ENCODE results near the gene TUNAR.

Gene TUNAR

DNA sequence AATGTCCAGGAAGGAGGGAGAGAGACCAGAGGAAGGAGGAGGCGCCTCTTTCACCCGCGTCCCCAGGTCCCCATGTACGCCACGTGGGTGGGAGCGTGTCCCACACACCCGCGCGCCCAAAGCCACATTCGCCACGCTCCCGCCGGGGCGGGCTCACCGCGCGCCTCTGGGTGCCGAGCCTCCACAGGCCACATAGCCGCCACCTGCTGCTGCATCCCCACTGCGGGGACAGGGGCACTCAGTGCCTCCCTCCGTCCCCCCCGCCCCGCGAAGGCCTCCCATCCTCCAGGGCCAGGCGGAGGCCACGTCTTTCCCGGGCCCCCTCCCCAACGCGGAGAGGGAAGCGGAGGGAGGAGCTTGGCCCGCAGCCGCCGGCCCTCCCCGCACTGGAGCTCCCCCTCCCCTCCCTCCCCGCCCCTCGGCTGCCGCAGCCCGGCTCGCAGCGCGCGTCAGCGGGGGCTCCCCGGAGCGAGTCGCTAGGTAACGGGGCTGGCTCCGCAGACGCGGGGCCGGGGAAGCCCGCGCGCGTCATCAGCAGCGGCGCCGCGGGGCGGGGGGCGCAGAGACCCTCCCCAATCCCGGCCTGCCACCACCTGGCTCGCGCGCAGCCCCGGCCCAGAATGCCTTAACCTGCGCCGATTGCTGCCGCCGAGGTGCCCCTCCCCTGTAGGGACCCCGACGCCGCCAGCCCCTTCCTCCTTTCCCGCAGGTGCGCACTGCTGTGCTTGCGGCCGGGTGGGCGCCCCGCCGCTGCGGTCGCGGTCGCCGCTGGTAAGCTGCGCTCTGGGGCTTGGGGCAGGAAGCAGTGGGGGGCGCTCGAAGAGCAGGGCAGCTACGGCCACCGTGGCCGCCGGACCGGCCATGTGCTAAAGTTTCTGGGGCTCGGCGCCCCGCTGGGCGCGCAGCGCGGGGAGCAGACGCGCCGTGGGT lies 536 bp upstream of the TUNAR start:
- Histone ChIP-seq H3K9me3 (no peaks in the 10 kb centered on the region), H3K36me3 (no peaks in the 10 kb centered on the region), H3K4me3 (ENCODE audit: low read depth, low read length) (no peak overlapping the region), H3K4me1 (no peaks in the 10 kb centered on the region), H3K27me3 (peaks cover 65% of the 10 kb centered on the region)
- DNase-seq = no peak
- TF ChIP-seq, protein P1, sequence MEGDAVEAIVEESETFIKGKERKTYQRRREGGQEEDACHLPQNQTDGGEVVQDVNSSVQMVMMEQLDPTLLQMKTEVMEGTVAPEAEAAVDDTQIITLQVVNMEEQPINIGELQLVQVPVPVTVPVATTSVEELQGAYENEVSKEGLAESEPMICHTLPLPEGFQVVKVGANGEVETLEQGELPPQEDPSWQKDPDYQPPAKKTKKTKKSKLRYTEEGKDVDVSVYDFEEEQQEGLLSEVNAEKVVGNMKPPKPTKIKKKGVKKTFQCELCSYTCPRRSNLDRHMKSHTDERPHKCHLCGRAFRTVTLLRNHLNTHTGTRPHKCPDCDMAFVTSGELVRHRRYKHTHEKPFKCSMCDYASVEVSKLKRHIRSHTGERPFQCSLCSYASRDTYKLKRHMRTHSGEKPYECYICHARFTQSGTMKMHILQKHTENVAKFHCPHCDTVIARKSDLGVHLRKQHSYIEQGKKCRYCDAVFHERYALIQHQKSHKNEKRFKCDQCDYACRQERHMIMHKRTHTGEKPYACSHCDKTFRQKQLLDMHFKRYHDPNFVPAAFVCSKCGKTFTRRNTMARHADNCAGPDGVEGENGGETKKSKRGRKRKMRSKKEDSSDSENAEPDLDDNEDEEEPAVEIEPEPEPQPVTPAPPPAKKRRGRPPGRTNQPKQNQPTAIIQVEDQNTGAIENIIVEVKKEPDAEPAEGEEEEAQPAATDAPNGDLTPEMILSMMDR (IDR thresholded peaks at IDR 0.05; ENCODE audit: low read depth, low read length) = no peak

DNA sequence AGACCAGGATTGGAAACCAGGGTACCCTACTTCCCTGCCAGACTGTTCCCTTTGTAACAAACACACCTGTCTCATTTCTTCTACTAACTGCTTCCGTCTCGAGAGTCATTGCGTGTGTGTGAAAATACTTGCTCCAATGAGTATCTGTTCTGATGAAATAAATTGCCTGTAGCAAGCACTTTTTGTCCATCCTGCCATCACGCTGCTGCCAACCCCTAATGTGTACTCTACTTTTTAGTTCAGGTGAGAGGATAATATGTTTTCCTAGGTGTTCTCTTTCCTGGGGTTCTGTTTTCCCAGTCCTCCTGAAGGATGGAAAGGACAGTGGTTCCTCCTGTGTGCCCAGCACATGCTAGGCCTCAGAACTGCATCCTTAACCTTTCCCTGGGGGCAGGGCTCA lies 1.0 kb downstream of the TUNAR start:
- H3K9me3 ChIP-seq = no peaks in the 10 kb centered on the region
- no peak overlapping the region for H3K4me3 ChIP-seq (ENCODE audit: low read depth, low read length)
- TF ChIP-seq, protein P1 (IDR thresholded peaks at IDR 0.05; ENCODE audit: low read depth, low read length) = no peak
- H3K27me3 ChIP-seq = peaks cover 72% of the 10 kb centered on the region
- H3K4me1 ChIP-seq = no peaks in the 10 kb centered on the region
- DNase-seq = no peak
- H3K36me3 ChIP-seq = no peaks in the 10 kb centered on the region

DNA sequence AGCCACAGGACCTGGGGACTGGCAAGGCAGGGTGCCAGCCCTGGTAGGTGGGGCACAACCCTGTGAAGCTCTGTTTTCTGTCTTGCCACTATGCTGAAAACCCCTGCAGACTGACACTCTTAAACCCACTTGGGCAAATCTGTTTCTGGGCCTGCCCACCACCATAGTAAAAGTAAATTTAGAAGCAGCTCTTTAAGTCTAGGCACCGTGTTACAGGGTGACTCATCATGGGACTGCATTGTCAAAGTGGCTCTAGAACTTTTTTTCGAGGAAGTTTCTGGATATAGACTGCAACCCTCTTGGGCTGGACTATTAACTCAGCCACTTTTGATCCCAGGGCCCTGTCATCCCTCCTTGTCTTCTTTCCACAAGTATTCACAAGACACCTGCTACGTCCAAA lies 7.7 kb downstream of the TUNAR start:
- Histone ChIP-seq H3K36me3 (no peaks in the 10 kb centered on the region), H3K27me3 (peaks cover 20% of the 10 kb centered on the region), H3K4me1 (no peaks in the 10 kb centered on the region), H3K4me3 (ENCODE audit: low read depth, low read length) (no peak overlapping the region), H3K9me3 (no peaks in the 10 kb centered on the region)
- TF ChIP-seq, protein P1 (IDR thresholded peaks at IDR 0.05; ENCODE audit: low read depth, low read length) = no peak
- no peak for DNase-seq

DNA sequence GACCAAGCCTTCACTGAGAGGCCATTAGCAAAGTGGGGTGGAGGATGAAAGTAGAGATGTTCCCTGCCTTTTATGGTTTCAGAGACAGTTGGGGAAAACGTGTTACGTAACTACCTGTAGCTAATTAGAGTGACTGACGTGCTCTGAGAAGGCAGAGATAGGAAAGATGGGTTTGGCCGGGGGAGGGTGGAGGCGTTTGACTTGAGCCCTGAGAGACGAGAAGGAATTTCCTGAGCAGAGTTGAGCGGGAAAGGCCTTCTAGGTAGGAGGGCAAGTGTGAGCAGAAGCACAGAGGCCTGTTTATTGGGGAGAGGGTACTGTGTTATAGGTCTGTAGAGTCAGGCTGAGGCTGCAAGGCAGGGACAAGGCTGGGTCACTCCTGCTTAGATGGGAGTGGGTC lies 8.6 kb downstream of the TUNAR start:
- Histone ChIP-seq H3K4me3 (ENCODE audit: low read depth, low read length) (no peak overlapping the region), H3K4me1 (no peaks in the 10 kb centered on the region), H3K27me3 (peaks cover 13% of the 10 kb centered on the region), H3K36me3 (no peaks in the 10 kb centered on the region), H3K9me3 (no peaks in the 10 kb centered on the region)
- DNase-seq = no peak
- TF ChIP-seq, protein P1 (IDR thresholded peaks at IDR 0.05; ENCODE audit: low read depth, low read length) = no peak

DNA sequence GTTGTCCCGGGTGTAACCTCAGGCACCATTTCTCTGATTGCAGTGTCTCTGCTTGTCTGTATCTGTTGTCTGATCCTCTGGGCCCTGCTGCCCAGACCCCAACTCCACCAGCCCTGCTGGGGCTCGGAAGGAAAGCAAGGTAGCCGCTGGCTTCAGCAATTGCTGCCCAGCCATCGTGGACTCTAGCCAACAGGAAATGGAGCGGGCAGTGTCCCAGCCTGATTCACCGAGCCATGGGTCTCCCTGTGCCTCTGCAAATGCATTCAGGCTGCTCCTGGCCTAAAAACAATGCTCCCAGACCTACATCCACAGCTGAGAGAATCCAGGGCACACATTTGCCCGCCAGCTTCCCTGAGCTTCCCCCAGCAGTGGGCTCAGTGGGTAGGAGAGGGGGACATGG lies 9.2 kb downstream of the TUNAR start:
- Histone ChIP-seq H3K36me3 (no peaks in the 10 kb centered on the region), H3K27me3 (peaks cover 9% of the 10 kb centered on the region), H3K4me3 (ENCODE audit: low read depth, low read length) (no peak overlapping the region), H3K4me1 (no peaks in the 10 kb centered on the region), H3K9me3 (no peaks in the 10 kb centered on the region)
- no peak for DNase-seq
- TF ChIP-seq, protein P1 (IDR thresholded peaks at IDR 0.05; ENCODE audit: low read depth, low read length) = no peak

DNA sequence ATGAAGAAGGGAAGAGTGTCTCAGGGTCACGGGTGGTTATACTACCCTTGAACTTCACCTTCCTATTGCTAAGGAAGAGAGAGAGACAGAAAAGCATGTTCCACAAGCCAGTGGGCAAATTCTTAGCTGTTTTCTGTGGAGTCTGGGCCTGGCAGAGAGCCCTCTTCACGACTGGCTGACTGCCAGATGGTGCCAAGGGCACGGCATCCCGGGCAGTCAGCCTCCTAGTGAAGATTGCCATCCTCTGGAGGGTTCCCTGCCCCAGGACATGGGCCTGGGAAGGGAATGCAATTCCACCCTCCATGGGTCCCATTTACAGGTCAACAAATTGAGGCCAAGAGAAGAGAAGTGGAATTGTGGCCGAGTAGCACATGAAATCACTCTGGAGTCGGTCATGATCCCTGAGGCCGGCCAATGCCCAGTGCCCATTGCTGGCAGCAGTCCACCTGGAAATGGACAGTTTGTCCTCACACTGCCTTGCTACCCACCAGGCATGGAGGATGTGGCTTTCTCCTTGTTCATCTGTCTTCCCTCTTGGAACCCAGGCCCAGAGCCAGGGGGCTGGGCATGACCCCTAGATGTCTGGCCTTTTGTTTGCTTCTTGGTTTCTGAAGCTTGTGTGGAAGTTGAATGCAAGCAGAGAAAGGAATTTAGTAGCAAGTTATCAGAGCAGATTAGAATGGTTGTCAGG lies 9.9 kb downstream of the TUNAR start:
- Histone ChIP-seq H3K4me1 (no peaks in the 10 kb centered on the region), H3K36me3 (no peaks in the 10 kb centered on the region), H3K4me3 (ENCODE audit: low read depth, low read length) (no peak overlapping the region), H3K9me3 (no peaks in the 10 kb centered on the region), H3K27me3 (peaks cover 3% of the 10 kb centered on the region)
- TF ChIP-seq, protein P1 (IDR thresholded peaks at IDR 0.05; ENCODE audit: low read depth, low read length) = no peak
- no peak for DNase-seq
